H9 (cell line): ENCODE measurements around the gene LOXHD1. TPM values are rescaled to one million over a fixed set of nuclear protein-coding genes. Genes with fewer than 3 reads are reported as not detected.

Experiments used
- DNase-seq: peaks from one replicate; pipeline ENCODE4 v3.0.0-alpha.2; 2017
- H2AFZ ChIP-seq: one replicate; pipeline ENCODE4 v1.6.1; 2013; ENCODE audit warnings: mild to moderate bottlenecking, low read length, control low read depth, moderate library complexity
- H2AK5ac ChIP-seq: 2 replicates; pipeline ENCODE4 v1.6.1; 2013; ENCODE audit warnings: low read length, control low read depth, mixed read lengths; ENCODE audit not compliant: insufficient read length
- H2BK120ac ChIP-seq: one replicate; pipeline ENCODE4 v1.6.1; 2013; ENCODE audit warnings: low read depth, mild to moderate bottlenecking, low read length, control low read depth, inconsistent platforms; ENCODE audit not compliant: poor library complexity, severe bottlenecking
- H2BK12ac ChIP-seq: 2 replicates; pipeline ENCODE4 v1.6.1; 2013; ENCODE audit warnings: low read length, control low read depth, mixed read lengths, low read depth; ENCODE audit not compliant: insufficient read length
- H2BK15ac ChIP-seq: 2 replicates; pipeline ENCODE4 v1.6.1; 2013; ENCODE audit warnings: low read depth, low read length, control low read depth
- H2BK20ac ChIP-seq: one replicate; pipeline ENCODE4 v1.6.1; 2013; ENCODE audit warnings: low read depth, mild to moderate bottlenecking, low read length, control low read depth, inconsistent platforms; ENCODE audit not compliant: poor library complexity, severe bottlenecking
- H2BK5ac ChIP-seq: 2 replicates; pipeline ENCODE4 v1.6.1; 2013; ENCODE audit warnings: low read length, control low read depth, mixed read lengths; ENCODE audit not compliant: insufficient read length
- H3K14ac ChIP-seq: 2 replicates; pipeline ENCODE4 v1.6.1; 2013; ENCODE audit warnings: low read length, control low read depth; ENCODE audit not compliant: insufficient read depth
- H3K18ac ChIP-seq: 2 replicates; pipeline ENCODE4 v1.6.1; 2013; ENCODE audit warnings: low read depth, mild to moderate bottlenecking, mixed read lengths, low read length, control low read depth; ENCODE audit not compliant: insufficient read length
- H3K23ac ChIP-seq: 2 replicates; pipeline ENCODE4 v1.6.1; 2013; ENCODE audit warnings: low read length, control low read depth, mixed read lengths, low read depth; ENCODE audit not compliant: insufficient read length
- H3K23me2 ChIP-seq: 2 replicates; pipeline ENCODE4 v1.6.1; 2013; ENCODE audit warnings: low read depth, mild to moderate bottlenecking, mixed read lengths, low read length, control low read depth; ENCODE audit not compliant: insufficient read length, poor library complexity, severe bottlenecking
- H3K27ac ChIP-seq: 2 replicates; pipeline ENCODE4 v1.5.1; 2013; ENCODE audit warnings: low read length, control low read depth, mixed read lengths, low read depth; ENCODE audit not compliant: insufficient read length
- H3K27me3 ChIP-seq: 2 replicates; pipeline ENCODE4 v1.6.1; 2013; ENCODE audit warnings: low read length, control low read depth, inconsistent platforms; ENCODE audit not compliant: insufficient read depth
- H3K4ac ChIP-seq: 2 replicates; pipeline ENCODE4 v1.6.1; 2013; ENCODE audit warnings: low read depth, mild to moderate bottlenecking, control low read depth, inconsistent platforms, low read length, moderate library complexity
- H3K4me1 ChIP-seq: 2 replicates; pipeline ENCODE4 v1.6.1; 2013; ENCODE audit warnings: low read length, control low read depth, inconsistent platforms; ENCODE audit not compliant: insufficient read depth
- H3K4me2 ChIP-seq: 2 replicates; pipeline ENCODE4 v1.6.1; 2013; ENCODE audit warnings: low read length, control low read depth, mixed read lengths; ENCODE audit not compliant: insufficient read length, insufficient read depth
- H3K56ac ChIP-seq: 2 replicates; pipeline ENCODE4 v1.6.1; 2013; ENCODE audit warnings: low read depth, mild to moderate bottlenecking, mixed read lengths, low read length, control low read depth; ENCODE audit not compliant: insufficient read length
- H3K79me1 ChIP-seq: 2 replicates; pipeline ENCODE4 v1.6.1; 2013; ENCODE audit warnings: low read depth, mild to moderate bottlenecking, moderate library complexity, low read length, control low read depth, inconsistent platforms; ENCODE audit not compliant: insufficient read depth, poor library complexity, severe bottlenecking
- H3K79me2 ChIP-seq: 2 replicates; pipeline ENCODE4 v1.6.1; 2013; ENCODE audit warnings: low read length, control low read depth, inconsistent platforms; ENCODE audit not compliant: insufficient read depth
- H3K9ac ChIP-seq: 2 replicates; pipeline ENCODE4 v1.6.1; 2013; ENCODE audit warnings: low read length, control low read depth, mixed read lengths; ENCODE audit not compliant: insufficient read length; ENCODE audit errors: extremely low read depth
- H3K9me3 ChIP-seq: one replicate; pipeline ENCODE4 v1.6.1; 2013; ENCODE audit warnings: low read depth, low read length, inconsistent platforms; ENCODE audit not compliant: control insufficient read depth
- H3T11ph ChIP-seq: one replicate; pipeline ENCODE4 v1.6.1; 2013; ENCODE audit warnings: mild to moderate bottlenecking, low read length, control low read depth, inconsistent platforms
- H4K20me1 ChIP-seq: one replicate; pipeline ENCODE4 v1.6.1; 2013; ENCODE audit not compliant: control insufficient read depth, insufficient read length, insufficient read depth
- H4K5ac ChIP-seq: 2 replicates; pipeline ENCODE4 v1.6.1; 2013; ENCODE audit warnings: low read depth, mild to moderate bottlenecking, mixed read lengths, low read length, control low read depth; ENCODE audit not compliant: insufficient read length
- H4K8ac ChIP-seq: replicated peaks from 2 replicates; pipeline ENCODE4 v1.6.1; 2013; ENCODE audit warnings: low read length, control low read depth, mixed read lengths, low read depth; ENCODE audit not compliant: insufficient read length
- H4K91ac ChIP-seq: 2 replicates; pipeline ENCODE4 v1.6.1; 2013; ENCODE audit warnings: low read depth, mild to moderate bottlenecking, moderate library complexity, mixed read lengths, low read length, control low read depth; ENCODE audit not compliant: insufficient read length
- H3K27ac Mint-ChIP-seq, 3 experiments: 2 replicates in 2 of 3; 3 replicates in 1 of 3; pipeline ENCODE4 v1.8.0; 2020 to 2021; ENCODE audit warnings: mixed read lengths in 3 of 3, mild to moderate bottlenecking in 1 of 3, moderate library complexity in 1 of 3
- H3K27me3 Mint-ChIP-seq: 2 replicates; pipeline ENCODE4 v1.8.0; 2021; ENCODE audit warnings: low read depth, mild to moderate bottlenecking, moderate library complexity, mixed read lengths
- H3K36me3 Mint-ChIP-seq, 3 experiments: 2 replicates in 2 of 3; 3 replicates in 1 of 3; pipeline ENCODE4 v1.8.0; 2020 to 2021; ENCODE audit warnings: low read depth in 3 of 3, mixed read lengths in 3 of 3; ENCODE audit not compliant: insufficient read depth in 1 of 3
- H3K4me1 Mint-ChIP-seq, 2 experiments: 2 replicates each; pipeline ENCODE4 v1.8.0; 2020; ENCODE audit warnings: mixed read lengths in 2 of 2
- H3K4me3 Mint-ChIP-seq, 2 experiments: 2 replicates in 1 of 2; 3 replicates in 1 of 2; pipeline ENCODE4 v1.8.0; 2020 to 2021; ENCODE audit warnings: mild to moderate bottlenecking in 2 of 2, mixed read lengths in 2 of 2, moderate library complexity in 1 of 2
- H3K9me3 Mint-ChIP-seq, 2 experiments: 2 replicates in 1 of 2; 3 replicates in 1 of 2; pipeline ENCODE4 v1.8.0; 2020; ENCODE audit warnings: mild to moderate bottlenecking in 2 of 2, mixed read lengths in 2 of 2, moderate library complexity in 1 of 2
- WGBS: extraction: QIAGEN DNeasy Blood & Tissue Kit; methylation state at CpG from one replicate; pipeline ENCODE4 v1.1.7; 2013; ENCODE audit warnings: missing lambda C conversion rate, low lambda C conversion rate, mixed read lengths; ENCODE audit not compliant: insufficient read length; ENCODE audit errors: extremely low coverage; 5-methylcytosine and 5-hydroxymethylcytosine counted together
- total RNA-seq: library from RNA; stranded (reverse); gene quantifications from 2 replicates; pipeline ENCODE4 v1.2.1, GENCODE V29; 2021
- TF ChIP-seq, protein P1 (sequence below): fragments of 200-600 bp; sonication (generic); conservative IDR thresholded peaks from 3 replicates; pipeline ENCODE4 v1.8.0; 2021; ENCODE audit warnings: antibody characterized with exemption, mild to moderate bottlenecking

LOXHD1 gene
- total RNA-seq, 1 experiment from 2014 or later: 0.07 TPM

DNA sequence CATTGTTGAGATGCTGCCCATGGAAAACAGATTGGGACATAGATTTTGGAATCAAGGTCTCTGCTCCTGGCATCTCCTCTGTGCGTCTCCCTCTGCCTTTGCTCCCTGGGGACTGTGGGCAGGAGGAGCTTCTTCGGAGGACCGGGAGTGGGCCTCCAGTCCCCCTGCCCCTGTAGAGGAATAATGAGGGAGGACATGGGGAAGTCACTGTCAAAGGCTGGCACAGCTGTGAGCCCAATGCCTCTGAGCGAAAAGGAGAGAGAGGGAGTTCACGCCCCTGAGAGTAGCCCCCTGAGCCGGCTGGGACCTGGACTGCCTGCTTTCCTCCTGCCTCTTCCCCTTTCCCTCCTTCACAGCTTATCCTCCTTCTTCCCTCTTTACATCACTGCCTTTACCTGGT lies 195.0 kb downstream of the LOXHD1 start:
- Histone ChIP-seq H3K4me1 (peaks cover 10% of the 10 kb centered on the region; the same call in 1 of the 2 replicates), H3K23ac (no peak overlapping the region), H3K23me2 (no peaks in the 10 kb centered on the region), H3K56ac (no peak overlapping the region), H3K27me3 (no peaks in the 10 kb centered on the region), H4K91ac (no peak overlapping the region), H3K4ac (no peak overlapping the region), H2AK5ac (no peak overlapping the region), H2BK5ac (no peak overlapping the region), H4K5ac (no peak overlapping the region), H3K4me2 (no peak overlapping the region), H2BK12ac (no peak overlapping the region), H2BK20ac (no peak overlapping the region), H3K27ac (no peak overlapping the region), H3K14ac (no peak overlapping the region), H4K20me1 (no peaks in the 10 kb centered on the region), H2BK15ac (no peak overlapping the region), H3K9me3 (no peaks in the 10 kb centered on the region), H3K79me1 (no peaks in the 10 kb centered on the region), H2AFZ (no peak overlapping the region), H3K9ac (no peak overlapping the region), H3K18ac (peak overlapping the region; percentile 1), H3K79me2 (no peaks in the 10 kb centered on the region), H2BK120ac (no peak overlapping the region), H4K8ac (no peak overlapping the region), H3T11ph (no peak overlapping the region)
- H3K27ac Mint-ChIP-seq: no peak overlapping the region
- TF ChIP-seq, protein P1, sequence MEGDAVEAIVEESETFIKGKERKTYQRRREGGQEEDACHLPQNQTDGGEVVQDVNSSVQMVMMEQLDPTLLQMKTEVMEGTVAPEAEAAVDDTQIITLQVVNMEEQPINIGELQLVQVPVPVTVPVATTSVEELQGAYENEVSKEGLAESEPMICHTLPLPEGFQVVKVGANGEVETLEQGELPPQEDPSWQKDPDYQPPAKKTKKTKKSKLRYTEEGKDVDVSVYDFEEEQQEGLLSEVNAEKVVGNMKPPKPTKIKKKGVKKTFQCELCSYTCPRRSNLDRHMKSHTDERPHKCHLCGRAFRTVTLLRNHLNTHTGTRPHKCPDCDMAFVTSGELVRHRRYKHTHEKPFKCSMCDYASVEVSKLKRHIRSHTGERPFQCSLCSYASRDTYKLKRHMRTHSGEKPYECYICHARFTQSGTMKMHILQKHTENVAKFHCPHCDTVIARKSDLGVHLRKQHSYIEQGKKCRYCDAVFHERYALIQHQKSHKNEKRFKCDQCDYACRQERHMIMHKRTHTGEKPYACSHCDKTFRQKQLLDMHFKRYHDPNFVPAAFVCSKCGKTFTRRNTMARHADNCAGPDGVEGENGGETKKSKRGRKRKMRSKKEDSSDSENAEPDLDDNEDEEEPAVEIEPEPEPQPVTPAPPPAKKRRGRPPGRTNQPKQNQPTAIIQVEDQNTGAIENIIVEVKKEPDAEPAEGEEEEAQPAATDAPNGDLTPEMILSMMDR: no peak
- H3K4me1 Mint-ChIP-seq: peaks cover 45 to 69% of the 10 kb centered on the region in 2 experiments
- peak; percentile 17 for DNase-seq
- peaks cover 5% of the 10 kb centered on the region for H3K27me3 Mint-ChIP-seq
- H3K36me3 Mint-ChIP-seq: no peaks in the 10 kb centered on the region
- no CpG with 5 or more reads among the region's 6 CpGs for WGBS
- no peak overlapping the region for H3K4me3 Mint-ChIP-seq
- H3K9me3 Mint-ChIP-seq: no peaks in the 10 kb centered on the region; a peak in 1 of 5 replicates
